Right lobe of liver (tissue), 4 donors: ENCODE data around the gene FAM89A.

ENCODE experiments used
- CTCF ChIP-seq, 4 donors: fragments of 200-600 bp in 3 of 4; fragments of 450-650 bp in 1 of 4; IDR thresholded peaks; one replicate each; pipeline versions ENCODE4 v1.5.1 to v1.8.0; 2016 to 2022; ENCODE audit warnings: antibody characterized with exemption in 4 of 4, mild to moderate bottlenecking in 2 of 4
- POLR2A ChIP-seq: fragments of 450-650 bp; IDR thresholded peaks from one replicate; pipeline ENCODE4 v1.6.1; 2017; ENCODE audit warnings: antibody characterized with exemption, mild to moderate bottlenecking
- donor health status: DM: no; HTN: no; CAD: no.
- donor health status: DM: no; HTN: no; CAD: no.
- donor health status: DM: no; HTN: yes; CAD: no.

GRCh38 chr1:230987448-230987847 is 52.6 kb downstream of the FAM89A start:
- TF ChIP-seq CTCF (IDR thresholded peaks at IDR 0.05), result no peak
- TF ChIP-seq POLR2A, result no peak
